HG03575 (cell line): ENCODE data around the gene TSPAN4.

ENCODE experiments used
- ATAC-seq: cut with Tn5 transposase; IDR thresholded peaks from one replicate; pipeline ENCODE4 v1.9.1; 2021; ENCODE audit not compliant: unreplicated experiment, insufficient number of reproducible peaks, low FRiP score; ENCODE audit errors: extremely low read depth

TSPAN4 gene

GRCh38 chr11:870418-870817, 27.8 kb downstream of the TSPAN4 start:
- ATAC-seq, result no peak

DNA sequence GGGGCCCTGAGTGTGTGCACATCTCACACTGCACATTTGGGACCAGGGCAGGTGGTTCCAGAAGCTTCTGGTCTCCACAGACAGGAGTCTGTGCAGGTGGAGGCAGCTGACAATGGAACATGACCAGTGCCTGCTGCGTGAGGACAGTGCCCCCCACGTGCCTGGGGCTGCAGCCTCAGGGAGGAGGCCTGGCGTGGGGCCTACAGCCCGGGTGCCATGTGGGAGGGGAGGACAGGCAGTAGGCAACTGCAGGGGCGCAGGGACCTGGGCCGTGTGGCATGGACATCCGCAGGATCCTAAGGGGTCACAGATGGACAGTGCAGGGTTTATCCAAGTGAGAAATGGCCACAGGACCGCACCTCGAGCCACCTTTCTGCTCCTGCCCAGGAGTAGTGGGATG, 28.8 kb downstream of the TSPAN4 start:
- ATAC-seq, result no peak

GRCh38 chr11:872799-873198, 30.1 kb downstream of the TSPAN4 start:
- no peak for ATAC-seq

GRCh38 chr11:873706-874105, 31.1 kb downstream of the TSPAN4 start:
- ATAC-seq, result no peak

GRCh38 chr11:875203-875602, 32.6 kb downstream of the TSPAN4 start:
- ATAC-seq, result no peak

- no peak for ATAC-seq
These were observed 33.2 kb downstream of the TSPAN4 start for GRCh38 chr11:875769-876301.

DNA sequence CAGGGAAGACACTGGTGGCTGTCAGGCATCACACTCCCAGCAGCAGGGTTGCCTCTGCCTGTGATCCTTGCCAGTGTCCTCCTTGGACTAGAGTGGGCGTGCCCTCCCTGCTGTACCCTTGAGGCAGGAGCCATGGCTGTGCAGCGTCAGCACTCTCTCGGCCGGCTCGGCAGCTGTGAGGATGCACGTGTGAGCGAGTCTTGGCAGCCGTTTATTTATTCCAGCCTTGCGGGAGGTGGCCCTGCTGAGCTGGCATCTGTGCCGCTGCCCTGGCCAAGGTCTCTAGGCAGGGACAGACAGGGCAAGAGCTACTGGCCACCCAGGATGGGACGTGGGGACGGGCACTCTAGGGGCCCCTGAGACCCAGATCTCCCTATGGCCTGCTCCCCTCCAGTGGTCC, 33.9 kb downstream of the TSPAN4 start:
- ATAC-seq, result no peak

DNA sequence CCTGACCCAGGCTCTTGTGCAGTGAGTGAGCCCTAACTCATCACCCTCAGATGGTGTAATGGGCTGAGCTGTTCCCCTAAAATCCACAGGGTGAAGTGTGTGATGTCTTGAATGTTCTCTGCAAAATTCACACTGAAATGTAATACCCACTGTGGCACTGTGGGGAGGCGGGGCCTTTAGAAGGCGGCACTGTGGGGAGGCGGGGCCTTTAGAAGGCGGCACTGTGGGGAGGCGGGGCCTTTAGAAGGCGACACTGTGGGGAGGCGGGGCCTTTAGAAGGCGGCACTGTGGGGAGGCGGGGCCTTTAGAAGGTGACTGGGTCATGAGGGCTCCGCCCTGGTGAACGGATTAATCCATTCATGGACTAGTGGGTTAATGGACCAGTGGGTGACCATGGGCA, 34.9 kb downstream of the TSPAN4 start:
- ATAC-seq, result no peak

DNA sequence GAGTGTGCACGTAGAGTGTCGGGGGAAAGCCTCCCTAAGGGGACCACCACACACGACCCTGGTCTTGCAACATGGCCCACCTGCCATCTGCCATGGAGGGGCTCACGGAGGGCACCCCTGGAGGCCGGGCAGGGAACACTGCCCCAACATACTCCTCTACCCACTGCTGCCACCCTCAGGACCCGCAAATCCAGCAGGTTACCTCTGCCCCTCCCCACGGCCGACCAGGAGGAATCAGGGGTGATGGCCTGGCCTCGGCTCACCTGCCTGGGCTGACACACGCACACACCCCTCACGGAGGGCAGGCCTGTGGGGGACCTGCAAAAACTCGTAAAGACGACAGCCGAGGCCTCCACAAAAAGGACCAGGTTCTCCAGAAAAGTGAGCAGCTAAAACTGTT, 37.8 kb downstream of the TSPAN4 start:
- ATAC-seq, result no peak

DNA sequence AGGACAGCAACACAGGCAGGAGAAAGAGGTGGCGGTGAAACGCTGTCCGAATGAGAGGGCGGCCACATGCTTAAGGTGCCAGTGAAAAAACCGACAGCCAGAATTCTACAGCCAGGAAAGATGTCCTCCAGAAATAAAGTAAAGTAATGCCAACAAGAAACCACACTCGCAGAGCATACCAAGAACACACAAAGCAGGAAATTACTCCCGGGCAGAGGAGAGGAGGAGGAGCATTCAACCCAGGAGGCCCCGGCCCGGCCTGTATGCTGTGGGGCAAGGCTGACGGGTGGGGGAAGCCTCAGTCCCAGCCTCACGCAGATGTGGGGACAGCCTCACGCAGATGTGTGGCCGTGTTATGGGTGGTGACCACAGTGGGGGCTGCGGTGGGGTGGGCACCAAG, 39.9 kb downstream of the TSPAN4 start:
- ATAC-seq, result no peak

DNA sequence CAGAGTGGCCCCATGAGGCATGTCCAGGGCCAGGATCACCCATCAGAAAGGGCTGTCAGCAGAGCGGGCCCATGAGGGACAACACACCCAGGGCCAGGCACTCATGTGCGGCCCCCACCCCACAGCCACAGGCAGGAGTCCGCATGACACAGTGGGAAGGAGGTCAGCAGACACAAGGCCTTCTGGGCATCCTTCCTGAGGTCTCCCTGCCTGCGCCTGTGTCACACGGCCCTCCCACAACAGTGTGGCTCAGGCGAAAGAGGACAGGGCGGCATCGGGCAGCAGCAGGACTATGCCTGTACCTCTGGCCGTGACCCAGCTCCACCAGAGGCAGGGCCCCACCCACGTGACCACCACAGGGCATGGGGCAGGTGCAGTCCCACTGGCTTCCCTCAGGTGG, 40.9 kb downstream of the TSPAN4 start:
- no peak for ATAC-seq

DNA sequence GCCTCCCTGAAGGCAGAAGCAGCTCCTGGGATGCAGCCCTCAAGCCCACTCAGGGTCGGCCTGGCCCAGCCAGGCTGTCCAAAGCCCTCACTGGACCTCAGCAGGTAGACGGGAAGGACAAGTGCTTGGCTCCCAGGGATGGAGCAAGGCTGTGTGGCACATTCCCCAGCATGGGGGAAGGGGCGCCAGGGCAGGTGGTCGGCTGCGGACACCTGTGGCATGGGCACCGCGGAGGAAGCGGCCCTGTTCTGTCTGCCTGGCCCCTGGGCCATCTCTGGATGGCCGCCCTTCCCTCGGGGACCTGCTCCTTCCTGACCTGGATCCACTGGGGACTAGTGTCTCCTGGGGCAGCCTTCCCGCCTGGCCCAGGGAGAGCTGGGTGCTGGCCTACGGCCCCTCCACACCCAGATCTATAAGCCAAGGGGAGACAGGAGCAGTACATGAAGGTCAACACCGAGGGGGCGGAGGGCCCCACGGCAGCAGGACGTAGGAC, 42.0 kb downstream of the TSPAN4 start:
- no peak for ATAC-seq

GRCh38 chr11:886568-886967, 43.9 kb downstream of the TSPAN4 start:
- no peak for ATAC-seq

DNA sequence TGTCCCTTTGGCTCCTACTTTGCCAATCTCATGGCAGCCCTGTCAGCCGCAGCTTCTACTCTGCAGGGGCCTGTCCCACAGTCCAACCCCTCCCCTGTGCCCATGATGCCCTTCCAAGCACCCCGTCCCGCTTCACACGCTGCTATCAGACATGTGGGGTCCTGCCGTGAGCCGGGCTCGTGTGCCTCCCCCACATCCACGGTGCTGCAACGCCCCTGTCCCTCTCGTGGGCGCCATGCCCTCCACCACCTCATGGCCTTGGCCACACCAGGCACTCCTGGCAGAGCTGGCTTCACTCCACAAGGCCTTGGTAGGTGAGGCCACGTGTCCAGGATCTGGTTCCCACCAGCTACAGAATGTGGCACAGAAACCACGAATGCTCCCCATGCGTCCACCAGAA, 44.9 kb downstream of the TSPAN4 start:
- no peak for ATAC-seq

GRCh38 chr11:888310-889212, 45.9 kb downstream of the TSPAN4 start:
- ATAC-seq, result no peak

DNA sequence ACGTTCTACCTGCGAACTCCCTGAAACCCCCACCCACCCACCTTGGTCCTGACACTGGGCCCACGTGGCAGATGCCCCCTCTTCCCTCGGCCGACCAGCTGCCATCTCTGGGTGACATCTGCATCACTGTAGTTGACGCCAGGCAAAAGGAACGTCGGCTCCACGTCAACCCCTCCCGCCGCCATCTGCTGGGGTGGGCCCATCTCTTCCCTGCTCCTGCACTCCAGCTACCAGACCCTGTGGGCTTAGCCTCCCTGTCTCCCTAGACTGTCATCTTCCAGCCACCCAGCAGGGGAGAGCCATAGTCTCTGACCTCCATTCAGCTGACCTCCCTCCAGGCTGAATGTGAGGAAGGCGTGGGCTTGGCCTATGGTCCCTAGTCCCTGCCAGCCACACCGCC, 46.6 kb downstream of the TSPAN4 start:
- ATAC-seq, result no peak

DNA sequence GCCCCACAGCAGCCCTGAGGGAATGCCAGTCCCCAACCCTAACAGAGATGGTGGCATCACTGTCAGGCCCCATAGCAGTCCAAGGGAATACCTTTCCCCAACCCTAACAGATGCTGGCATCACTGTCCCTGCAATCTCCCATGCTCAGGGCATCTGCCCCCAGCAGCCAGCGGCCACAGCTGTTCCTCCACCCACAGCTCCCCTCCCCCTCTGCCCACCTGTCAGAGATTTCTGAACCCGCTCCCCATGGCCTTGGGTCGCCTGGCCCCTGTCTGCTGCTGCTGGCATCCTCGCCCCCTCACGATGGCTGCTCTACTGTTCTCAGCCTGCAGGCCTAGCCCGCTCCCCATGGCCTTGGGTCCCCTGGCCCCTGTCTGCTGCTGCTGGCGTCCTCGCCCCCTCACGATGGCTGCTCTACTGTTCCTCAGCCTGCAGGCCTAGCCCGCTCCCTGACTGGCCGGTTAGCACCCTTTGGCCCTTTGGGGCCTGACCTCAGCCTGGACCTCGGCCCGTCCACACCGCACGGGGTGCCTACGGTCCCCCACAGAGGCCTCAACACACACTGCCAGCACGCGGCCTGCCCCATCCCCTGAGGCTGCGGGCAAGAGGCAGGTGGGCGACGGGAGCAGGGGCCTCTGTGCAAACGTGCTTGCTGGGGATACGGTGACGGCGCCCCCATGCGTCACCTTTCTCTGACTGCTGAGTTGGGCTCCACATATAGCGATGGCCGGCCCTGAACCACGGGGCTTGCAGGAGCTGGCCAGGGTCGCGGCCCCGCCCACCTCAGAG, 47.2 kb downstream of the TSPAN4 start:
- no peak for ATAC-seq

- ATAC-seq, result no peak
These were observed 48.3 kb downstream of the TSPAN4 start for GRCh38 chr11:890794-891540.

GRCh38 chr11:893008-893654, 50.5 kb downstream of the TSPAN4 start:
- no peak for ATAC-seq
